GM23338 (cell line): ENCODE measurements around the gene ERC2. TPM values are rescaled to one million over a fixed set of nuclear protein-coding genes. Genes with fewer than 3 reads are reported as not detected.

Experiments used
- ATAC-seq: fragments of 200-7000 bp; cut with Tn5 transposase; 3 replicates; pipeline ENCODE4 v1.9.1; 2020
- DNase-seq: peaks from one replicate; pipeline ENCODE4 v3.0.0-alpha.2; 2015; ENCODE audit warnings: low spot score
- H2AFZ ChIP-seq: fragments of 200-600 bp; sonication (generic); 2 replicates; pipeline ENCODE4 v1.8.0; 2016; ENCODE audit warnings: antibody characterized with exemption, mild to moderate bottlenecking, moderate library complexity
- H3F3A ChIP-seq: fragments of 200-600 bp; sonication (generic); replicated peaks from 2 replicates; pipeline ENCODE4 v1.8.0; 2017; ENCODE audit warnings: antibody characterized with exemption, mixed run types, low read depth
- H3K27ac ChIP-seq: fragments of 200-600 bp; sonication (generic); 2 replicates; pipeline ENCODE4 v1.6.1; 2016; ENCODE audit warnings: low read depth
- H3K27me3 ChIP-seq: fragments of 200-600 bp; sonication (generic); 2 replicates; pipeline ENCODE4 v1.8.0; 2016; ENCODE audit warnings: mild to moderate bottlenecking, mixed run types, moderate library complexity; ENCODE audit not compliant: insufficient read depth
- H3K36me3 ChIP-seq: fragments of 200-600 bp; sonication (generic); 2 replicates; pipeline ENCODE4 v1.8.0; 2016; ENCODE audit warnings: mild to moderate bottlenecking; ENCODE audit not compliant: insufficient read depth
- H3K4me1 ChIP-seq: fragments of 200-600 bp; sonication (generic); 2 replicates; pipeline ENCODE4 v1.8.0; 2016; ENCODE audit warnings: mild to moderate bottlenecking, moderate library complexity; ENCODE audit not compliant: insufficient read depth
- H3K4me2 ChIP-seq: fragments of 200-600 bp; sonication (generic); 2 replicates; pipeline ENCODE4 v1.7.1; 2017; ENCODE audit warnings: mixed run types
- H3K4me3 ChIP-seq: fragments of 200-600 bp; sonication (generic); 2 replicates; pipeline ENCODE4 v1.6.1; 2016; ENCODE audit warnings: mixed run types
- H3K79me2 ChIP-seq: fragments of 200-600 bp; sonication (generic); replicated peaks from 2 replicates; pipeline ENCODE4 v1.8.0; 2017; ENCODE audit warnings: mild to moderate bottlenecking; ENCODE audit not compliant: insufficient read depth
- H3K9me2 ChIP-seq: fragments of 200-600 bp; sonication (generic); 2 replicates; pipeline ENCODE4 v1.8.0; 2017; ENCODE audit not compliant: insufficient read depth
- H4K20me1 ChIP-seq: fragments of 200-600 bp; sonication (generic); replicated peaks from 2 replicates; pipeline ENCODE4 v1.8.0; 2017; ENCODE audit warnings: mild to moderate bottlenecking; ENCODE audit not compliant: insufficient read depth
- H3K27ac Mint-ChIP-seq: 2 replicates; pipeline ENCODE4 v1.8.0; 2020; ENCODE audit warnings: inconsistent platforms, mild to moderate bottlenecking, moderate library complexity, mixed read lengths
- H3K27me3 Mint-ChIP-seq: 3 replicates; pipeline ENCODE4 v1.8.0; 2022; ENCODE audit warnings: low read depth, mild to moderate bottlenecking, moderate library complexity, mixed read lengths, inconsistent platforms; ENCODE audit not compliant: insufficient read depth, poor library complexity
- H3K36me3 Mint-ChIP-seq: 3 replicates; pipeline ENCODE4 v1.8.0; 2021; ENCODE audit warnings: low read depth, mild to moderate bottlenecking, inconsistent platforms, moderate library complexity, mixed read lengths
- H3K4me1 Mint-ChIP-seq: 3 replicates; pipeline ENCODE4 v1.8.0; 2020; ENCODE audit warnings: mild to moderate bottlenecking, inconsistent platforms, mixed read lengths
- H3K4me3 Mint-ChIP-seq: 3 replicates; pipeline ENCODE4 v1.8.0; 2021; ENCODE audit warnings: moderate library complexity, mild to moderate bottlenecking, inconsistent platforms, mixed read lengths
- H3K9me3 Mint-ChIP-seq: 3 replicates; pipeline ENCODE4 v1.8.0; 2020; ENCODE audit warnings: moderate library complexity, mild to moderate bottlenecking, inconsistent platforms, mixed read lengths
- CREB1 ChIP-seq: fragments of 250-450 bp; sonication (Bioruptor Pico); IDR thresholded peaks from 2 replicates; pipeline ENCODE4 v1.5.0; 2020; ENCODE audit warnings: low read depth, mild to moderate bottlenecking, moderate library complexity
- CTCF ChIP-seq, 2 experiments: fragments of 200-600 bp in 1 of 2; sonication (generic) in 1 of 2; conservative IDR thresholded peaks; 2 replicates each; pipeline versions ENCODE4 v1.5.1 to v1.6.1; 2016 to 2017; ENCODE audit warnings: antibody characterized with exemption in 2 of 2, low read depth in 2 of 2, mild to moderate bottlenecking in 2 of 2, moderate library complexity in 1 of 2
- ETS1 ChIP-seq: IDR thresholded peaks from 2 replicates; pipeline ENCODE4 v1.6.1; 2016; ENCODE audit warnings: antibody characterized with exemption
- EZH2phosphoT487 ChIP-seq: fragments of 200-600 bp; sonication (generic); IDR thresholded peaks from one replicate; pipeline ENCODE4 v1.8.1; 2018; ENCODE audit warnings: antibody characterized with exemption; ENCODE audit not compliant: unreplicated experiment
- JUNB ChIP-seq: IDR thresholded peaks from one replicate; pipeline ENCODE4 v1.6.1; 2016; ENCODE audit warnings: antibody characterized with exemption; ENCODE audit not compliant: unreplicated experiment
- NANOG ChIP-seq: IDR thresholded peaks from 2 replicates; pipeline ENCODE4 v1.6.1; 2016; ENCODE audit warnings: antibody characterized with exemption, borderline replicate concordance
- POLR2AphosphoS5 ChIP-seq: IDR thresholded peaks from 2 replicates; pipeline ENCODE4 v1.6.1; 2016; ENCODE audit warnings: antibody characterized with exemption, low read depth
- STAT1 ChIP-seq: IDR thresholded peaks from one replicate; pipeline ENCODE4 v1.6.1; 2016; ENCODE audit warnings: antibody characterized with exemption; ENCODE audit not compliant: unreplicated experiment
- ZNF331 ChIP-seq: fragments of 250-450 bp; sonication (Bioruptor Pico); IDR thresholded peaks from 2 replicates; pipeline ENCODE4 v1.5.0; 2020; ENCODE audit warnings: low read depth, mild to moderate bottlenecking, moderate library complexity
- ZNF462 ChIP-seq: fragments of 250-450 bp; sonication (Bioruptor Pico); IDR thresholded peaks from 2 replicates; pipeline ENCODE4 v1.5.0; 2020; ENCODE audit warnings: mild to moderate bottlenecking, moderate library complexity
- polyA plus RNA-seq: library from polyadenylated mRNA; unstranded; fragments of >200 nt; fragmentation: Nextera tagmentation; extraction: Ambion mirVana; gene quantifications from 2 replicates; pipeline ENCODE4 v1.2.1, GENCODE V29; 2016
- total RNA-seq: library from RNA; depleted of rRNA; stranded (reverse); fragments of >200 nt; shearing (Covaris generic); gene quantifications from 2 replicates; pipeline ENCODE4 v1.2.3, GENCODE V29; 2014
- TF ChIP-seq, protein P1 (sequence below): IDR thresholded peaks from one replicate; pipeline ENCODE4 v1.6.1; 2018; ENCODE audit warnings: antibody characterized with exemption; ENCODE audit not compliant: unreplicated experiment

ERC2 gene
- total and polyA plus RNA-seq, 2 experiments from 2014 or later, result 11.8 to 13.7 TPM

DNA sequence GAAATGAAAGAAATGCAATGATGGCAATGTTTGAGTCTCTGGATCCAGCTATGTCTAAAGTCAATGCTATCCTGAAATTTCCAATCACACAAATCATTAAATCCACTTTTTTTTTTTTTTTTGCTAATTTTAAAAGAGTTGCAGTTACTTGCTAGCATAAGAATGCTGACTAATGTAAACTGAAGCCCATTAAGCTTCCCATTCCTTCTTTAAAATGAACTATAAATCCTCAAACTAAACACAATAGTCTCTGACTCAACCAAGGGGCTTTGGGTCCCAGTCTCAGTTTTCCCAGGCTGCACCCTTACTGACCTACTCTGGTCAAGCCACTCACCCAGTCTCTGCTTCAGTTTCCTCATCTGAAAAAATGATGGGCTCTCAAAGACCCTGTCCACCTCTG lies 361.1 kb downstream of the ERC2 start:
- peaks cover 4% of the 10 kb centered on the region; the same call in 1 of the 2 replicates for H3K9me2 ChIP-seq
- no peaks in the 10 kb centered on the region for H3K36me3 ChIP-seq
- no peak for DNase-seq
- TF ChIP-seq CTCF (conservative IDR thresholded peaks at IDR 0.05; ENCODE audit: low read depth in 2 of 2), result no peak
- no peak for TF ChIP-seq ZNF331 (CRISPR knock-in tag)
- TF ChIP-seq EZH2phosphoT487, result no peak
- TF ChIP-seq STAT1, result no peak
- TF ChIP-seq, protein P1, sequence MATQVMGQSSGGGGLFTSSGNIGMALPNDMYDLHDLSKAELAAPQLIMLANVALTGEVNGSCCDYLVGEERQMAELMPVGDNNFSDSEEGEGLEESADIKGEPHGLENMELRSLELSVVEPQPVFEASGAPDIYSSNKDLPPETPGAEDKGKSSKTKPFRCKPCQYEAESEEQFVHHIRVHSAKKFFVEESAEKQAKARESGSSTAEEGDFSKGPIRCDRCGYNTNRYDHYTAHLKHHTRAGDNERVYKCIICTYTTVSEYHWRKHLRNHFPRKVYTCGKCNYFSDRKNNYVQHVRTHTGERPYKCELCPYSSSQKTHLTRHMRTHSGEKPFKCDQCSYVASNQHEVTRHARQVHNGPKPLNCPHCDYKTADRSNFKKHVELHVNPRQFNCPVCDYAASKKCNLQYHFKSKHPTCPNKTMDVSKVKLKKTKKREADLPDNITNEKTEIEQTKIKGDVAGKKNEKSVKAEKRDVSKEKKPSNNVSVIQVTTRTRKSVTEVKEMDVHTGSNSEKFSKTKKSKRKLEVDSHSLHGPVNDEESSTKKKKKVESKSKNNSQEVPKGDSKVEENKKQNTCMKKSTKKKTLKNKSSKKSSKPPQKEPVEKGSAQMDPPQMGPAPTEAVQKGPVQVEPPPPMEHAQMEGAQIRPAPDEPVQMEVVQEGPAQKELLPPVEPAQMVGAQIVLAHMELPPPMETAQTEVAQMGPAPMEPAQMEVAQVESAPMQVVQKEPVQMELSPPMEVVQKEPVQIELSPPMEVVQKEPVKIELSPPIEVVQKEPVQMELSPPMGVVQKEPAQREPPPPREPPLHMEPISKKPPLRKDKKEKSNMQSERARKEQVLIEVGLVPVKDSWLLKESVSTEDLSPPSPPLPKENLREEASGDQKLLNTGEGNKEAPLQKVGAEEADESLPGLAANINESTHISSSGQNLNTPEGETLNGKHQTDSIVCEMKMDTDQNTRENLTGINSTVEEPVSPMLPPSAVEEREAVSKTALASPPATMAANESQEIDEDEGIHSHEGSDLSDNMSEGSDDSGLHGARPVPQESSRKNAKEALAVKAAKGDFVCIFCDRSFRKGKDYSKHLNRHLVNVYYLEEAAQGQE, result no peak
- TF ChIP-seq ZNF462 (CRISPR knock-in tag), result no peak
- no peak for TF ChIP-seq NANOG
- TF ChIP-seq CREB1 (CRISPR knock-in tag), result no peak
- TF ChIP-seq JUNB, result no peak
- TF ChIP-seq POLR2AphosphoS5, result no peak
- no peak for TF ChIP-seq ETS1
- no peaks in the 10 kb centered on the region for H4K20me1 ChIP-seq
- no peak overlapping the region for H2AFZ ChIP-seq
- ATAC-seq, result no peak
- 0 out of 3 replicates have a peak, but pooled peaks cover 3% of the 10 kb centered on the region for H3K36me3 Mint-ChIP-seq
- peaks cover 20% of the 10 kb centered on the region for H3K4me1 ChIP-seq
- H3F3A ChIP-seq, result no peaks in the 10 kb centered on the region
- no peak overlapping the region for H3K4me3 Mint-ChIP-seq
- no peak overlapping the region for H3K4me3 ChIP-seq
- no peak overlapping the region for H3K27ac ChIP-seq
- peaks cover 25% of the 10 kb centered on the region for H3K4me1 Mint-ChIP-seq
- H3K27ac Mint-ChIP-seq, result no peak overlapping the region
- H3K4me2 ChIP-seq, result no peak overlapping the region
- no peaks in the 10 kb centered on the region for H3K9me3 Mint-ChIP-seq
- peaks cover 3% of the 10 kb centered on the region for H3K27me3 Mint-ChIP-seq
- H3K79me2 ChIP-seq, result no peaks in the 10 kb centered on the region
- H3K27me3 ChIP-seq, result no peaks in the 10 kb centered on the region
